ENCODE results near the gene NLRC3.

NLRC3 gene

DNA sequence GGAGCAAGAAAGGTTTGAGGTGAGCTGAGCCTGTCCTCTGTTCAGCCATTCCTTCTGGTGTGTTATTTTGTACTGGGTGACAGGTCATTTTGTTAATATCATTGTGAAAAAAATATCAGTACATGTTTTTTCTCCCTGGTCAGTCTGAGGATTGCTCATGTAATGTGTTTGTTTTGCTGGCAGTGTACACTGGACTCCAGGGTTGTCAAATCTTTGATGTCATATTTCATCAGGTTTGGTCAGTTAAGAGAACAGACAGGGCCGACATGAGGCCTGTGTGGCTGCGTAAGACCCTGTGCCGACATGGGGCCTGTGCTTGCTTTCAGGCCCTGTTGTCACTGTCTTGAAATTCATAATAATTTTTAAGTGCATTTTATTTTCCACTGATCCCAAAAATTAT lies 53.9 kb downstream of the NLRC3 start:
- no peak for ATAC-seq
- no peak for TF ChIP-seq SNAI2 (CRISPR knock-in tag; IDR thresholded peaks at IDR 0.05)
- TF ChIP-seq OSR1 (CRISPR knock-in tag; IDR thresholded peaks at IDR 0.05): no peak
- TF ChIP-seq BACH2 (CRISPR knock-in tag; IDR thresholded peaks at IDR 0.05; ENCODE audit: borderline replicate concordance): no peak
- TF ChIP-seq ESRRG (CRISPR knock-in tag; IDR thresholded peaks at IDR 0.05): no peak
- TF ChIP-seq ARNTL (CRISPR knock-in tag; IDR thresholded peaks at IDR 0.05; ENCODE audit: borderline replicate concordance, low read depth): no peak
- TF ChIP-seq GLIS3 (CRISPR knock-in tag; IDR thresholded peaks at IDR 0.05): no peak
- TF ChIP-seq ZC3H10 (CRISPR knock-in tag; IDR thresholded peaks at IDR 0.05): no peak
- TF ChIP-seq ZNF70 (CRISPR knock-in tag; IDR thresholded peaks at IDR 0.05): no peak
- TF ChIP-seq, protein P1, sequence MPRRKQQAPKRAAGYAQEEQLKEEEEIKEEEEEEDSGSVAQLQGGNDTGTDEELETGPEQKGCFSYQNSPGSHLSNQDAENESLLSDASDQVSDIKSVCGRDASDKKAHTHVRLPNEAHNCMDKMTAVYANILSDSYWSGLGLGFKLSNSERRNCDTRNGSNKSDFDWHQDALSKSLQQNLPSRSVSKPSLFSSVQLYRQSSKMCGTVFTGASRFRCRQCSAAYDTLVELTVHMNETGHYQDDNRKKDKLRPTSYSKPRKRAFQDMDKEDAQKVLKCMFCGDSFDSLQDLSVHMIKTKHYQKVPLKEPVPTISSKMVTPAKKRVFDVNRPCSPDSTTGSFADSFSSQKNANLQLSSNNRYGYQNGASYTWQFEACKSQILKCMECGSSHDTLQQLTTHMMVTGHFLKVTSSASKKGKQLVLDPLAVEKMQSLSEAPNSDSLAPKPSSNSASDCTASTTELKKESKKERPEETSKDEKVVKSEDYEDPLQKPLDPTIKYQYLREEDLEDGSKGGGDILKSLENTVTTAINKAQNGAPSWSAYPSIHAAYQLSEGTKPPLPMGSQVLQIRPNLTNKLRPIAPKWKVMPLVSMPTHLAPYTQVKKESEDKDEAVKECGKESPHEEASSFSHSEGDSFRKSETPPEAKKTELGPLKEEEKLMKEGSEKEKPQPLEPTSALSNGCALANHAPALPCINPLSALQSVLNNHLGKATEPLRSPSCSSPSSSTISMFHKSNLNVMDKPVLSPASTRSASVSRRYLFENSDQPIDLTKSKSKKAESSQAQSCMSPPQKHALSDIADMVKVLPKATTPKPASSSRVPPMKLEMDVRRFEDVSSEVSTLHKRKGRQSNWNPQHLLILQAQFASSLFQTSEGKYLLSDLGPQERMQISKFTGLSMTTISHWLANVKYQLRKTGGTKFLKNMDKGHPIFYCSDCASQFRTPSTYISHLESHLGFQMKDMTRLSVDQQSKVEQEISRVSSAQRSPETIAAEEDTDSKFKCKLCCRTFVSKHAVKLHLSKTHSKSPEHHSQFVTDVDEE (CRISPR knock-in tag; IDR thresholded peaks at IDR 0.05): no peak
- TF ChIP-seq ZFP30 (CRISPR knock-in tag; IDR thresholded peaks at IDR 0.05): no peak
- no peak for TF ChIP-seq ZNF8 (CRISPR knock-in tag; IDR thresholded peaks at IDR 0.05)
- TF ChIP-seq PPARA (CRISPR knock-in tag; IDR thresholded peaks at IDR 0.05; ENCODE audit: borderline replicate concordance): no peak
- TF ChIP-seq, protein P2, sequence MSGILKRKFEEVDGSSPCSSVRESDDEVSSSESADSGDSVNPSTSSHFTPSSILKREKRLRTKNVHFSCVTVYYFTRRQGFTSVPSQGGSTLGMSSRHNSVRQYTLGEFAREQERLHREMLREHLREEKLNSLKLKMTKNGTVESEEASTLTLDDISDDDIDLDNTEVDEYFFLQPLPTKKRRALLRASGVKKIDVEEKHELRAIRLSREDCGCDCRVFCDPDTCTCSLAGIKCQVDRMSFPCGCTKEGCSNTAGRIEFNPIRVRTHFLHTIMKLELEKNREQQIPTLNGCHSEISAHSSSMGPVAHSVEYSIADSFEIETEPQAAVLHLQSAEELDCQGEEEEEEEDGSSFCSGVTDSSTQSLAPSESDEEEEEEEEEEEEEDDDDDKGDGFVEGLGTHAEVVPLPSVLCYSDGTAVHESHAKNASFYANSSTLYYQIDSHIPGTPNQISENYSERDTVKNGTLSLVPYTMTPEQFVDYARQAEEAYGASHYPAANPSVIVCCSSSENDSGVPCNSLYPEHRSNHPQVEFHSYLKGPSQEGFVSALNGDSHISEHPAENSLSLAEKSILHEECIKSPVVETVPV (CRISPR knock-in tag; IDR thresholded peaks at IDR 0.05): no peak
- TF ChIP-seq, protein P3, sequence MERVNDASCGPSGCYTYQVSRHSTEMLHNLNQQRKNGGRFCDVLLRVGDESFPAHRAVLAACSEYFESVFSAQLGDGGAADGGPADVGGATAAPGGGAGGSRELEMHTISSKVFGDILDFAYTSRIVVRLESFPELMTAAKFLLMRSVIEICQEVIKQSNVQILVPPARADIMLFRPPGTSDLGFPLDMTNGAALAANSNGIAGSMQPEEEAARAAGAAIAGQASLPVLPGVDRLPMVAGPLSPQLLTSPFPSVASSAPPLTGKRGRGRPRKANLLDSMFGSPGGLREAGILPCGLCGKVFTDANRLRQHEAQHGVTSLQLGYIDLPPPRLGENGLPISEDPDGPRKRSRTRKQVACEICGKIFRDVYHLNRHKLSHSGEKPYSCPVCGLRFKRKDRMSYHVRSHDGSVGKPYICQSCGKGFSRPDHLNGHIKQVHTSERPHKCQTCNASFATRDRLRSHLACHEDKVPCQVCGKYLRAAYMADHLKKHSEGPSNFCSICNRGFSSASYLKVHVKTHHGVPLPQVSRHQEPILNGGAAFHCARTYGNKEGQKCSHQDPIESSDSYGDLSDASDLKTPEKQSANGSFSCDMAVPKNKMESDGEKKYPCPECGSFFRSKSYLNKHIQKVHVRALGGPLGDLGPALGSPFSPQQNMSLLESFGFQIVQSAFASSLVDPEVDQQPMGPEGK (CRISPR knock-in tag; IDR thresholded peaks at IDR 0.05; ENCODE audit: borderline replicate concordance): no peak
- no peak for TF ChIP-seq TCF4 (CRISPR knock-in tag; IDR thresholded peaks at IDR 0.05; ENCODE audit: borderline replicate concordance)
- TF ChIP-seq, protein P4, sequence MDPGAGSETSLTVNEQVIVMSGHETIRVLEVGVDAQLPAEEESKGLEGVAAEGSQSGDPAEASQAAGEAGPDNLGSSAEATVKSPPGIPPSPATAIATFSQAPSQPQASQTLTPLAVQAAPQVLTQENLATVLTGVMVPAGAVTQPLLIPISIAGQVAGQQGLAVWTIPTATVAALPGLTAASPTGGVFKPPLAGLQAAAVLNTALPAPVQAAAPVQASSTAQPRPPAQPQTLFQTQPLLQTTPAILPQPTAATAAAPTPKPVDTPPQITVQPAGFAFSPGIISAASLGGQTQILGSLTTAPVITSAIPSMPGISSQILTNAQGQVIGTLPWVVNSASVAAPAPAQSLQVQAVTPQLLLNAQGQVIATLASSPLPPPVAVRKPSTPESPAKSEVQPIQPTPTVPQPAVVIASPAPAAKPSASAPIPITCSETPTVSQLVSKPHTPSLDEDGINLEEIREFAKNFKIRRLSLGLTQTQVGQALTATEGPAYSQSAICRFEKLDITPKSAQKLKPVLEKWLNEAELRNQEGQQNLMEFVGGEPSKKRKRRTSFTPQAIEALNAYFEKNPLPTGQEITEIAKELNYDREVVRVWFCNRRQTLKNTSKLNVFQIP (CRISPR knock-in tag; IDR thresholded peaks at IDR 0.05; ENCODE audit: borderline replicate concordance, low read depth): no peak

DNA sequence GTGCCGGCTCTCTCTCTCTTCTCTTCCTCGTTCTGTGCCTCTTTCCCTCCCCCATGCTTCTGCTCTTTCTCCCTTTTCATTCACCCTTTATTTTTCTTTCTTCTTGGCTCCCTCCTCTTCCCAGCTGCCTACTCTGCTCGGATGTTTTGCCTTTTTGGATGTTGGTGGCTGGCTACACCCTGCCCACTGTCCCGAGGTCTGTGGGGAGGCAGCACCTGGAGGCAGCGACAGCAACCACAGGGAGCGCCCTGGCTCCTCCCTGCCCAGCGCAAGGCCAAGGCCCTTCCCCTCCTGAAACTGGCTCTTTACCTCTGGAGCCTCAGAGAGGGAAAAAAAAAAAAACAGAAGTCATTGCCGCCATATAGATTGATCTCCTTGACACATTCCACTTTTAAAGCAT lies 56.4 kb downstream of the NLRC3 start:
- TF ChIP-seq ZNF70 (CRISPR knock-in tag; IDR thresholded peaks at IDR 0.05): no peak
- no peak for TF ChIP-seq ISL1 (CRISPR knock-in tag; IDR thresholded peaks at IDR 0.05)
- TF ChIP-seq GLIS3 (CRISPR knock-in tag; IDR thresholded peaks at IDR 0.05): no peak
- ATAC-seq: peak; percentile 22; the same call in 2 of the 3 replicates

DNA sequence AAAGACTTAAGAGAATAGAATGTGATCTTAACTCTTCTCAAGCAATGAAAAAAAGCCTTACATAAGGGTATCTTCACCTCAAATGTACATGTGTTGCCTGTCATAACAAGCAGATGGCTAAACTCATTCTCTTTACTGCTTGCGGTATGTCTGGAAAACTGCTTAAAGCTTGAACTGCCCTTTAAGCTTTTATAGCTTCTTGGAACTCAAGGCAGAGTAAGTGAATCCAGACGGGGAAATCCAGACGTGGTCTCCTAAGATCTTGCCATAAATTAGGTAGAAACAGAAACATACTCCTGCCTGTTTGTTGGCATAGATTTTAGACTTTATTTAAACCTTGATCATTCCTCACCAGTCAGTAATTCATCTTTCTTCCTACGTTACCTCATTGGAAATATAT lies 56.8 kb downstream of the NLRC3 start:
- ATAC-seq: peak; percentile 75
- TF ChIP-seq ZNF8 (CRISPR knock-in tag; IDR thresholded peaks at IDR 0.05) (peak; percentile 61; the same call in 1 of the 2 replicates), ZNF565 (CRISPR knock-in tag; conservative IDR thresholded peaks at IDR 0.05; ENCODE audit: low read depth) (no peak), PPARA (CRISPR knock-in tag; IDR thresholded peaks at IDR 0.05; ENCODE audit: borderline replicate concordance) (no peak), ISL1 (CRISPR knock-in tag; IDR thresholded peaks at IDR 0.05) (0 out of 2 replicates have a peak, but pooled peaks have one; percentile 15), GLIS3 (CRISPR knock-in tag; IDR thresholded peaks at IDR 0.05) (no peak), ZC3H10 (CRISPR knock-in tag; IDR thresholded peaks at IDR 0.05) (no peak), TCF4 (CRISPR knock-in tag; IDR thresholded peaks at IDR 0.05; ENCODE audit: borderline replicate concordance) (no peak), ZFP3 (CRISPR knock-in tag; IDR thresholded peaks at IDR 0.05) (no peak), RARB (CRISPR knock-in tag; IDR thresholded peaks at IDR 0.05) (no peak), CSDC2 (CRISPR knock-in tag; IDR thresholded peaks at IDR 0.05) (no peak), ZNF70 (CRISPR knock-in tag; IDR thresholded peaks at IDR 0.05) (no peak), BACH2 (CRISPR knock-in tag; IDR thresholded peaks at IDR 0.05; ENCODE audit: borderline replicate concordance) (no peak), ARNTL (CRISPR knock-in tag; IDR thresholded peaks at IDR 0.05; ENCODE audit: borderline replicate concordance, low read depth) (no peak), ZFP30 (CRISPR knock-in tag; IDR thresholded peaks at IDR 0.05) (no peak), ESRRG (CRISPR knock-in tag; IDR thresholded peaks at IDR 0.05) (no peak)
- TF ChIP-seq, protein P1 (CRISPR knock-in tag; IDR thresholded peaks at IDR 0.05): no peak
- TF ChIP-seq, protein P3 (CRISPR knock-in tag; IDR thresholded peaks at IDR 0.05; ENCODE audit: borderline replicate concordance): no peak
- TF ChIP-seq, protein P2 (CRISPR knock-in tag; IDR thresholded peaks at IDR 0.05): no peak
